HepG2 (cell line): ENCODE measurements around the gene CDX1. TPM values are rescaled to one million over a fixed set of nuclear protein-coding genes. Genes with fewer than 3 reads are reported as not detected.

Experiments
- AGO1 ChIP-seq: fragments of 200-400 bp; formaldehyde crosslinking; IDR thresholded peaks from 2 replicates; pipeline ENCODE4 v1.6.1; 2017; ENCODE audit warnings: mild to moderate bottlenecking, low read depth, low read length, moderate library complexity; ENCODE audit not compliant: poor library complexity, severe bottlenecking
- EHMT2 ChIP-seq: fragments of 200-600 bp; sonication (generic); IDR thresholded peaks from 2 replicates; pipeline ENCODE4 v1.7.0; 2017; ENCODE audit warnings: antibody characterized with exemption, low read depth, low read length, borderline replicate concordance
- ELF3 ChIP-seq: IDR thresholded peaks from 2 replicates; pipeline ENCODE4 v1.6.1; 2016; ENCODE audit warnings: missing genetic modification reagents, missing compliant biosample characterization
- ETV5 ChIP-seq: IDR thresholded peaks from 2 replicates; pipeline ENCODE4 v1.6.1; 2018; ENCODE audit warnings: missing biosample characterization, missing genetic modification reagents, inconsistent platforms, borderline replicate concordance
- GABPB1 ChIP-seq: IDR thresholded peaks from 2 replicates; pipeline ENCODE4 v1.6.1; 2016; ENCODE audit warnings: mild to moderate bottlenecking, missing genetic modification reagents, moderate library complexity, missing compliant biosample characterization
- GFI1 ChIP-seq: sonication (generic); formaldehyde crosslinking; IDR thresholded peaks from 2 replicates; pipeline ENCODE4 v1.5.0; 2020; ENCODE audit warnings: missing genetic modification reagents, mild to moderate bottlenecking, borderline replicate concordance
- HNF4A ChIP-seq: sonication (generic); formaldehyde crosslinking; IDR thresholded peaks from 2 replicates; pipeline ENCODE4 v1.4.0; 2020; ENCODE audit warnings: missing genetic modification reagents
- NR2F2 ChIP-seq: IDR thresholded peaks from 2 replicates; pipeline ENCODE4 v1.6.1; 2012; ENCODE audit warnings: low read depth, inconsistent platforms, borderline replicate concordance
- SOX6 ChIP-seq, 2 experiments: fragments of 450-650 bp in 1 of 2; sonication (generic) in 1 of 2; formaldehyde crosslinking in 1 of 2; IDR thresholded peaks; 2 replicates each; pipeline versions ENCODE4 v1.4.0 to v1.6.1; 2017 to 2020; ENCODE audit warnings: antibody characterized with exemption in 1 of 2, mild to moderate bottlenecking in 1 of 2, missing genetic modification reagents in 1 of 2
- ZNF180 ChIP-seq: sonication (generic); formaldehyde crosslinking; IDR thresholded peaks from 2 replicates; pipeline ENCODE4 v1.4.0; 2020; ENCODE audit warnings: low read depth, missing genetic modification reagents, borderline replicate concordance
- ZNF225 ChIP-seq: sonication (generic); formaldehyde crosslinking; IDR thresholded peaks from 2 replicates; pipeline ENCODE4 v1.4.0; 2020; ENCODE audit warnings: mild to moderate bottlenecking, missing genetic modification reagents
- ZNF605 ChIP-seq: sonication (generic); formaldehyde crosslinking; IDR thresholded peaks from 2 replicates; pipeline ENCODE4 v1.8.0; 2022; ENCODE audit warnings: mild to moderate bottlenecking, missing genetic modification reagents
- polyA plus RNA-seq, 8 experiments: library from polyadenylated mRNA; depleted of rRNA in 3 of 8; stranded (reverse) in 7 of 8; unstranded in 1 of 8; fragments of >200 nt; fragmentation: Illumina TruSeq in 4 of 8; extraction: Trizol in 4 of 8; gene quantifications; 2 replicates each; pipeline versions ENCODE4 v1.2.1 to v1.2.3, GENCODE V29; 2011 to 2016; ENCODE audit warnings: low read depth in 4 of 8, missing spikeins in 1 of 8, mixed read lengths in 1 of 8; ENCODE audit not compliant: insufficient read depth in 1 of 8
- total RNA-seq, 5 experiments: library from RNA; depleted of rRNA; stranded (reverse); fragments of >200 nt; fragmentation: Illumina TruSeq; extraction: Trizol; gene quantifications; 2 replicates each; pipeline ENCODE4 v1.2.3, GENCODE V29; 2016; ENCODE audit warnings: low read depth in 1 of 5
- TF ChIP-seq, protein P1 (sequence below): sonication (generic); formaldehyde crosslinking; IDR thresholded peaks from 2 replicates; pipeline ENCODE4 v1.4.0; 2020; ENCODE audit warnings: missing genetic modification reagents
- TF ChIP-seq, protein P2 (sequence below): IDR thresholded peaks from 2 replicates; pipeline ENCODE4 v1.6.1; 2016; ENCODE audit warnings: missing compliant biosample characterization, missing genetic modification reagents, borderline replicate concordance
- TF ChIP-seq, protein P3 (sequence below): sonication (generic); formaldehyde crosslinking; IDR thresholded peaks from 2 replicates; pipeline ENCODE4 v1.4.0; 2020; ENCODE audit warnings: missing genetic modification reagents
- TF ChIP-seq, protein P4 (sequence below): sonication (generic); formaldehyde crosslinking; IDR thresholded peaks from 2 replicates; pipeline ENCODE4 v1.4.0; 2020; ENCODE audit warnings: mild to moderate bottlenecking, missing genetic modification reagents
- TF ChIP-seq, protein P5 (sequence below), 2 experiments: sonication (generic) in 1 of 2; formaldehyde crosslinking in 1 of 2; IDR thresholded peaks; 2 replicates each; pipeline versions ENCODE4 v1.4.0 to v1.6.1; 2018 to 2020; ENCODE audit warnings: missing genetic modification reagents in 2 of 2, borderline replicate concordance in 1 of 2, low read depth in 1 of 2, mild to moderate bottlenecking in 1 of 2, missing biosample characterization in 1 of 2
- TF ChIP-seq, protein P6 (sequence below): sonication (generic); formaldehyde crosslinking; IDR thresholded peaks from 2 replicates; pipeline ENCODE4 v1.9.0; 2022; ENCODE audit warnings: missing genetic modification reagents, mild to moderate bottlenecking, borderline replicate concordance

Gene CDX1
- total and polyA plus RNA-seq, 2 of the 13 experiments (the other 11 are each of a cell fraction or from before 2014, with no cell fraction given): not detected

DNA sequence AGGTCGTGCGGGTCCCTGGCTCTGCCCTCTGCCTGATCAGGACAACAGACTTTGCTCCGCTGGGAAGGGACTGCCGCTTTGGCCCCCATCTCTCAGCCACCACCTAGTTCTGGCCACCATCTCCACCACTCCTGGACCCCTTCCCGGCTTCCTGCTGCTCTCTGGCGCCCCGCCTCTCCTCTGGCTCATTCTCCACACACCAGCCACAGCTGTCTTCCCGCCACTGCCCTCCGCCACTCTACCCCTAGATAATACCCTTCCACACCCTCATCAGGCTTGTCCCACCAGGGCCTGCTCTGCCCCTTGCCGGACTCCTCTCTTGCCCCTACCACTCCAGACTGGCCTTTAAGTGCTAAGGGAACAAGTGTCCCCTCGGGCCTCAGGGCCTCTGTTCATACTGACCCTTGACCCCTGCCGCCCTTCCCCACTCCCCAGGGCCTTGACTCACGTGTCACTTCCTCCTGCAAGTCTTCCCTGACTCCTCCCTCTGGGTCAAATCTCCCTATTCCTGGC, 3.0 kb upstream of the CDX1 start (continued):
- TF ChIP-seq, protein P1, sequence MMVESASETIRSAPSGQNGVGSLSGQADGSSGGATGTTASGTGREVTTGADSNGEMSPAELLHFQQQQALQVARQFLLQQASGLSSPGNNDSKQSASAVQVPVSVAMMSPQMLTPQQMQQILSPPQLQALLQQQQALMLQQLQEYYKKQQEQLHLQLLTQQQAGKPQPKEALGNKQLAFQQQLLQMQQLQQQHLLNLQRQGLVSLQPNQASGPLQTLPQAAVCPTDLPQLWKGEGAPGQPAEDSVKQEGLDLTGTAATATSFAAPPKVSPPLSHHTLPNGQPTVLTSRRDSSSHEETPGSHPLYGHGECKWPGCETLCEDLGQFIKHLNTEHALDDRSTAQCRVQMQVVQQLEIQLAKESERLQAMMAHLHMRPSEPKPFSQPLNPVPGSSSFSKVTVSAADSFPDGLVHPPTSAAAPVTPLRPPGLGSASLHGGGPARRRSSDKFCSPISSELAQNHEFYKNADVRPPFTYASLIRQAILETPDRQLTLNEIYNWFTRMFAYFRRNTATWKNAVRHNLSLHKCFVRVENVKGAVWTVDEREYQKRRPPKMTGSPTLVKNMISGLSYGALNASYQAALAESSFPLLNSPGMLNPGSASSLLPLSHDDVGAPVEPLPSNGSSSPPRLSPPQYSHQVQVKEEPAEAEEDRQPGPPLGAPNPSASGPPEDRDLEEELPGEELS (CRISPR knock-in tag): peak; percentile 21; the same call in 1 of the 2 replicates
- TF ChIP-seq, protein P2, sequence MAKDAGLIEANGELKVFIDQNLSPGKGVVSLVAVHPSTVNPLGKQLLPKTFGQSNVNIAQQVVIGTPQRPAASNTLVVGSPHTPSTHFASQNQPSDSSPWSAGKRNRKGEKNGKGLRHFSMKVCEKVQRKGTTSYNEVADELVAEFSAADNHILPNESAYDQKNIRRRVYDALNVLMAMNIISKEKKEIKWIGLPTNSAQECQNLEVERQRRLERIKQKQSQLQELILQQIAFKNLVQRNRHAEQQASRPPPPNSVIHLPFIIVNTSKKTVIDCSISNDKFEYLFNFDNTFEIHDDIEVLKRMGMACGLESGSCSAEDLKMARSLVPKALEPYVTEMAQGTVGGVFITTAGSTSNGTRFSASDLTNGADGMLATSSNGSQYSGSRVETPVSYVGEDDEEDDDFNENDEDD (CRISPR knock-in tag): peak; percentile 60; the same call in 1 of the 2 replicates
- TF ChIP-seq GABPB1 (CRISPR knock-in tag) (peak; percentile 51; the same call in 1 of the 2 replicates), HNF4A (CRISPR knock-in tag) (peak; percentile 41; the same call in 1 of the 2 replicates), GFI1 (0 out of 2 replicates have a peak, but pooled peaks have one; percentile 24), ZNF180 (no peak), EHMT2 (no peak), ETV5 (CRISPR knock-in tag) (no peak), ZNF605 (CRISPR knock-in tag) (0 out of 2 replicates have a peak, but pooled peaks have one; percentile 21), AGO1 (no peak), ZNF225 (0 out of 2 replicates have a peak, but pooled peaks have one; percentile 60), ELF3 (CRISPR knock-in tag) (0 out of 2 replicates have a peak, but pooled peaks have one; percentile 11), SOX6 (IDR thresholded peaks at IDR 0.05) (no peak), SOX6 (CRISPR knock-in tag; IDR thresholded peaks at IDR 0.05) (no peak), NR2F2 (0 out of 2 replicates have a peak, but pooled peaks have one; percentile 35)
- TF ChIP-seq, protein P3, sequence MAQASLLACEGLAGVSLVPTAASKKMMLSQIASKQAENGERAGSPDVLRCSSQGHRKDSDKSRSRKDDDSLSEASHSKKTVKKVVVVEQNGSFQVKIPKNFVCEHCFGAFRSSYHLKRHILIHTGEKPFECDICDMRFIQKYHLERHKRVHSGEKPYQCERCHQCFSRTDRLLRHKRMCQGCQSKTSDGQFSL: no peak
- TF ChIP-seq, protein P4, sequence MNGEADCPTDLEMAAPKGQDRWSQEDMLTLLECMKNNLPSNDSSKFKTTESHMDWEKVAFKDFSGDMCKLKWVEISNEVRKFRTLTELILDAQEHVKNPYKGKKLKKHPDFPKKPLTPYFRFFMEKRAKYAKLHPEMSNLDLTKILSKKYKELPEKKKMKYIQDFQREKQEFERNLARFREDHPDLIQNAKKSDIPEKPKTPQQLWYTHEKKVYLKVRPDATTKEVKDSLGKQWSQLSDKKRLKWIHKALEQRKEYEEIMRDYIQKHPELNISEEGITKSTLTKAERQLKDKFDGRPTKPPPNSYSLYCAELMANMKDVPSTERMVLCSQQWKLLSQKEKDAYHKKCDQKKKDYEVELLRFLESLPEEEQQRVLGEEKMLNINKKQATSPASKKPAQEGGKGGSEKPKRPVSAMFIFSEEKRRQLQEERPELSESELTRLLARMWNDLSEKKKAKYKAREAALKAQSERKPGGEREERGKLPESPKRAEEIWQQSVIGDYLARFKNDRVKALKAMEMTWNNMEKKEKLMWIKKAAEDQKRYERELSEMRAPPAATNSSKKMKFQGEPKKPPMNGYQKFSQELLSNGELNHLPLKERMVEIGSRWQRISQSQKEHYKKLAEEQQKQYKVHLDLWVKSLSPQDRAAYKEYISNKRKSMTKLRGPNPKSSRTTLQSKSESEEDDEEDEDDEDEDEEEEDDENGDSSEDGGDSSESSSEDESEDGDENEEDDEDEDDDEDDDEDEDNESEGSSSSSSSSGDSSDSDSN (CRISPR knock-in tag): no peak
- TF ChIP-seq, protein P5, sequence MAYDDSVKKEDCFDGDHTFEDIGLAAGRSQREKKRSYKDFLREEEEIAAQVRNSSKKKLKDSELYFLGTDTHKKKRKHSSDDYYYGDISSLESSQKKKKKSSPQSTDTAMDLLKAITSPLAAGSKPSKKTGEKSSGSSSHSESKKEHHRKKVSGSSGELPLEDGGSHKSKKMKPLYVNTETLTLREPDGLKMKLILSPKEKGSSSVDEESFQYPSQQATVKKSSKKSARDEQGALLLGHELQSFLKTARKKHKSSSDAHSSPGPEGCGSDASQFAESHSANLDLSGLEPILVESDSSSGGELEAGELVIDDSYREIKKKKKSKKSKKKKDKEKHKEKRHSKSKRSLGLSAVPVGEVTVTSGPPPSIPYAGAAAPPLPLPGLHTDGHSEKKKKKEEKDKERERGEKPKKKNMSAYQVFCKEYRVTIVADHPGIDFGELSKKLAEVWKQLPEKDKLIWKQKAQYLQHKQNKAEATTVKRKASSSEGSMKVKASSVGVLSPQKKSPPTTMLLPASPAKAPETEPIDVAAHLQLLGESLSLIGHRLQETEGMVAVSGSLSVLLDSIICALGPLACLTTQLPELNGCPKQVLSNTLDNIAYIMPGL (CRISPR knock-in tag; IDR thresholded peaks at IDR 0.05; ENCODE audit: borderline replicate concordance in 1 of 2, low read depth in 1 of 2): peak in 1 of 2 experiments; percentile 47; a peak in 1 of 4 replicates
- TF ChIP-seq, protein P6, sequence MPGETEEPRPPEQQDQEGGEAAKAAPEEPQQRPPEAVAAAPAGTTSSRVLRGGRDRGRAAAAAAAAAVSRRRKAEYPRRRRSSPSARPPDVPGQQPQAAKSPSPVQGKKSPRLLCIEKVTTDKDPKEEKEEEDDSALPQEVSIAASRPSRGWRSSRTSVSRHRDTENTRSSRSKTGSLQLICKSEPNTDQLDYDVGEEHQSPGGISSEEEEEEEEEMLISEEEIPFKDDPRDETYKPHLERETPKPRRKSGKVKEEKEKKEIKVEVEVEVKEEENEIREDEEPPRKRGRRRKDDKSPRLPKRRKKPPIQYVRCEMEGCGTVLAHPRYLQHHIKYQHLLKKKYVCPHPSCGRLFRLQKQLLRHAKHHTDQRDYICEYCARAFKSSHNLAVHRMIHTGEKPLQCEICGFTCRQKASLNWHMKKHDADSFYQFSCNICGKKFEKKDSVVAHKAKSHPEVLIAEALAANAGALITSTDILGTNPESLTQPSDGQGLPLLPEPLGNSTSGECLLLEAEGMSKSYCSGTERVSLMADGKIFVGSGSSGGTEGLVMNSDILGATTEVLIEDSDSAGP (CRISPR knock-in tag): peak; percentile 33; the same call in 1 of the 2 replicates
